Activated T-helper 9 cell treated with anti-CD3 and anti-CD28 coated beads, Interleukin-2, amount 50 U/mL, for 16 hours (primary cell): ENCODE measurements around the gene CACNA1D.

Source experiments
- DNase-seq: peaks from one replicate; pipeline ENCODE4 v3.0.0-alpha.2; 2020; ENCODE audit warnings: low read depth

The CACNA1D gene

DNA sequence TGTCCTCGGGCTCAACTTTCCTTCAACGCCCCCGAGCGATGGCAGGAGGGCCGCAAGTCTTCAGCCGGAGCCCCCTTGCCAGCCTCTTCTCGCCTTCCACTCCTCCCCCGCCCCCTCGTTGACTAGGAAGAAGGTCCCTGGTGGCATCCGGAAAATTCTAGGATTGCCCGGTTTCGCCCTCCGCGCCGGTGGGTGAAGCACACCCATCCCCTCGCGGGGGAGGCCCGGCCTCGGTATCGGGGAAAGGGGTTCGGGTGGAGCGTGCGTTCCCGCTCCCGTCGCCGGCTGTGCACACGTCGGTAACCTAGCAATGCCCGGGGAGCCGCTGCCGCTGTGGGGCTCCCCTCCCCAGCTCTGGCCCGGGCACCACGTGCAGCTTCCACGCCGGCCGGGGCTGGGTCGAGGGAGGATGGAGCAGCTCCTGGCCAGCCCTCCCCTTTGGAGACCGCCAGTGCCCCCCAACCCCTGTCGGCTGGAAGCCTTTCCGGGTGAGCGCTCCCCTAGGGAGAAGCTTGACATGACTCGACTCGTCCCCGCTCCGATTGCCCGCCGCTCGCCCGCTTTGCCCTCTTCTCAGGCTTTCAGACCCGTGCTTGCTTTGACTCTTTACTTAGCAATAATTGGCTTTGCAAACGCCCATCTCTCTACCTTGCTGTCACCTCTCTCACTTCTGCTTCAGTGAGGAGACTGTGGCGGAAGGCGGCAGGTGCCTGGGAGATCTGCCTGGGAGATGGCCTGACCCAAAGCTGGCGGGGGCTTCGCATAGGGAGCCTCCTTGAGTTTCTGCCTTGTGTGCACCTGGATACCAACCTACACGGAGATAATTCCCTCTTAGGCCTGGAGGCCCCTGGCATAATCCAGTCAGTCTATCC, 1.3 kb downstream of the CACNA1D start:
- no peak for DNase-seq

DNA sequence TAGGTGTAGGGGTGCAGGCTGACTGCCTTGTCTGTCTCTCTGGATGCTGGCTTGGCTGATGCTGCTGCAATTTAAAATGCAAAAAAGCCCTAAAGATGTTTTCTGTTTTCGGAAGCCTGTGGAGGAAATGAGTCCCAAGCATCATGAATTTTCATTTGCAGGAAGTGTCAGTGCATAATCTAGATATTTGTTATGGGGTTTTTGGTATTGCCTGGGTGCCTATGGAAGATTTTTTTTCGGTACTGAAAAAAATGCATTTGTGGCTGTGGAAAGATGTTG, 1.9 kb downstream of the CACNA1D start:
- DNase-seq: no peak

DNA sequence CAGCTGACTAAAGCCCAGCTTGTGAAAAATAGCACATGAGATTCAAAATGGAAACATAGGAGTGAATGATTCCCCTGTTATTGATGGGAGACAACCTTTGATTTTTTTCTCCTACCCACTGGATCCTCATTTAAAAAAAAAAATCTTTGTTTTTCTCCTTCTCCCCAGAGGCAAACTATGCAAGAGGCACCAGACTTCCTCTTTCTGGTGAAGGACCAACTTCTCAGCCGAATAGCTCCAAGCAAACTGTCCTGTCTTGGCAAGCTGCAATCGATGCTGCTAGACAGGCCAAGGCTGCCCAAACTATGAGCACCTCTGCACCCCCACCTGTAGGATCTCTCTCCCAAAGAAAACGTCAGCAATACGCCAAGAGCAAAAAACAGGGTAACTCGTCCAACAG, 2.6 kb downstream of the CACNA1D start:
- no peak for DNase-seq

DNA sequence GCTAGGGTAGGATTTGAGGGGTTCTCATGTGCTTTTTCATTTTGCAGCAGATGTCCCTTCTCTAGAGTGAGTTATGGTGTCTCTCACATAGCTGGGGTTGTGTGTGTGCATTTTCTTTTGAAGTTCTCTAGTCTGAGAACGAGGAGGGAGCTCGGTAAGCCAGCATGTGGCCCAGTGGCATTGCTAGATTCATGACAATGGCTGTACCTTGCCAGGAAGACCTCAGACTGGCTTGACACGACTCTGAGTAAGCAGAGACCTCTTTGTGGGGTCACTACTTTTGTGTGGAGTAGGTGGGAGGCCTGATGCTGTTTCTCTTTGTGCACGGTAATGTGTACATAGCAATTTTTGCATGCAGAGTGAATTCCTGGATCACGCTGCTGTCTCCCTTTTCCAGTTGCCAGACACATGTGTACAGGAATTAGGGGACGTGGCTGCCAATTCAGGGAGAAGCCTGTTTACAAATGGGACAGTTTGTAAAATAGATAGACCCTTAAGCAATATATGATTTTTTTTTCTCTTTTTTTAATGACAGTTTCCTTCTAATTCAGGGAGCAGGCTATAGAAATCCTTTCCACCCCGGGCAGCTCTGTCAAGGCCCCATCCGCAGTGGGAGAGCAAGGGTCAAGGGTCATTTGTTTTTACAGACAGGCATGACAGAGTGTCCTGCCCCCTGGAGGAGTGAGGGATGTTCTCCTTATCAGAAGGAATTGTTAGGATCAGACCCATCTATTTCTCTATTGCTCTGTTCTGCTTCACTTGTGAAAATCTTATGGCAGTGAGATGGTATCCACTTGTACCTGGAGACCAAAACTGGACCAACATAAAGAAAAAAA, 4.6 kb downstream of the CACNA1D start:
- DNase-seq: no peak

DNA sequence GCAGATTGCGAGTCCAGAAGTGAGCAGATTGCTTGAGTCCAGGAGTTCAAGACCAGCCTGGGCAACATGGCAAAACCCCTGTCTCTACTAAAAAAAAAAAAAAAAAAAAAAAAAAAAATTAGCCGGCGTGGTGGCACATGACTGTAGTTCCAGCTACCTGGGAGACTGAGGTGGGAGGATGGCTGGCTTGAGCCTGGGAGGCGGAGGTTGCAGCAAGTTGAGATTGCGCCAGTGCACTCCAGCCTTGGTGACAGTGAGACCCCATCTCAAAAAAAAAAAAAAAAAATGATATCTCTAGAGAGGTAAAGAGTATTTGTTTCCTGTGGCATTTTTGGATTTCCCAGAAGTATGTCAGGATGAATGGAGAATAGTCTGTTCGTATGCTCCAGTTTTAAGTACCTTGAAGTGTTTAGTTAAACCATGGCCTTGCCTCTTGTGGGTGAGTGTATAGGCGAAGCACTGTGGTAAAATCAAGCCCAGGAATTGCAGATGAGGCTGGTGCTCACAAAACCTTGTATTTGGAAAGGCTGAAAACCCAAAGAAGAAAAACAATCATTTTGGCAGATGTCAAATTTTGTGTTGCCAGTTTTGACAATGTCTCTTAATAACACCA, 5.9 kb downstream of the CACNA1D start:
- no peak for DNase-seq

DNA sequence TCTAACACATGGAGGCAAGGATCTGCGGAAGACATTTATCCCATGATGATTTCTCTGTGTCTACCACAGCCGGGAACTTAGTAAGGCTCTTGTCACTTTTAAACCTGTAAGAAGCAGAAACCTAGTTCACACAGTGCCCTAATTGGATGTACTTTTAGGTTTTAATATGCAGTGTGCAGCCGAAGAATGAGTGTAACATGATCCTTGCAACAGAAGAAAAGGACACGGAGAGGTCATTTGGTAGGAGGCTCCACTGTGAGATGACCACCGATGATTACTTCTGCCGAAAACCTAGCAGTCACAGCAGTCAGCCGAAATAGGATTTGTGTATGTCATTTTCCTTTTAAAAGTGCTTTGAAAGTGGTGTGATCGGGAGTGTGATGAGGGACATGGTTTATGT, 6.8 kb downstream of the CACNA1D start:
- DNase-seq: no peak

DNA sequence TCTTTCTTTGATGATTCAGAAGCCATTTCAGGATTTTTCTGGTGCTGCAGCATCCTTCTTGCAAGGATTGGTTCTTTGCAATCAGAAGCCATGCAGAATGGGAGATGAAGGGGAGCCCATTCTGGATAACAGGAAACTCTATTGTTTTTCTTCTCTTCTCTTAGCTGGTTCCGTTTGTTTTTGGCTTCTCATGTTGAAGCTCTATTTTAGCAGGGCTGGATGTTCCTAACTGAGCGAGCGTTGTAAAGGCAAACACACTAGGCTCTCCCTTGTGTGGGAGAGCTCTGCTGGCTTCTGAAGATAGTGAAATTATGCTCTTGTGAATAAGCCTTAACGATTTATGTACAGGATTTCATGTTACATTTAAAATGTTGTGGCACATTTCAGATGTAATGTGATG, 8.3 kb downstream of the CACNA1D start:
- no peak for DNase-seq

DNA sequence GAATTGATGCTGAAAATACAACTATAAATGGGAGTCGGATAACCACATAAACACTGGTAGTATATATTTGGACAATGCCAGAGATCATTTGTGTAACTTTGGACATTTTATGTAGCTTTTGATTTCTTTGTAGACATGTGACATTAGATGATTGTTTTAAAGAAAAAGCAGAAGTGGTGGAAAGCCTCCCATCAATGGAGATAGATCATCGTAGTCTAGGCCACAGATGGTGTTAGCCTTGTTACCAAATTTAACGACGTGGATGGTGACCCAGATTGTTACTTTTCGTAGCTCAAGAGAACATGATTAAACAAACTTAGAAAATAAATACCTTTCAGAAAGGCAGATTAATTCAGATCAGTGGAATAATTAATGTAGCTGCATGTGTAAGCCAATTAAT, 8.8 kb downstream of the CACNA1D start:
- no peak for DNase-seq

DNA sequence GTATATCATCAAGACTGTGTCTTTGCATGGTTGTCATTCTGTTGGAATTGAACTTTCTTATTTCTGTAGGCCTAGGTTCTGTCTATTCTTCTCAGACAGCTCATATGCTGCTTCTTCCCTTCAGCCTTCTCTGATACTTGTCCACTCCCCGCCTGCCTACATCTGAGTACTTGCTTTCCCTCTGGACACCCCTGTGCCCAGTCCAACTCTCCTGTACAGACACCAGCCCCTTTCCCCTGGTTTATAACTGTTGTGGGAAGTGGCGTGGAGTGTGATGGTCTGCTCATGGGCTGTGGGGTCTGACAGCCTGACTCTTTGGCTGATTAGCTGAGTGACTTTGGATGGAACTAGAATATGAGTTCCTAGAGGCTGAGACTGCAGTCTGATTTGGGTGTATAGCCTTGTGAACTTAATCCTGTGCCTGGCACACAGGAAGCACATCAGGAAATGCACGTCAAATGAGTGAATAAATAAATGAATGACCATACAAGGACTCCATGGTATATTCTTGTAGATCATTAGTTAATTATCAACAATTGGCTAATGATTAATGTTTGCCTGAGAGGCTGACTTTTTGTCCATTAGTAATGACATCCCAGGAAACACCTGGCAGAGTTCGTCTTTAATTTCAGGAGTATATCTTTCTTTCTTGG, 11.8 kb downstream of the CACNA1D start:
- no peak for DNase-seq

DNA sequence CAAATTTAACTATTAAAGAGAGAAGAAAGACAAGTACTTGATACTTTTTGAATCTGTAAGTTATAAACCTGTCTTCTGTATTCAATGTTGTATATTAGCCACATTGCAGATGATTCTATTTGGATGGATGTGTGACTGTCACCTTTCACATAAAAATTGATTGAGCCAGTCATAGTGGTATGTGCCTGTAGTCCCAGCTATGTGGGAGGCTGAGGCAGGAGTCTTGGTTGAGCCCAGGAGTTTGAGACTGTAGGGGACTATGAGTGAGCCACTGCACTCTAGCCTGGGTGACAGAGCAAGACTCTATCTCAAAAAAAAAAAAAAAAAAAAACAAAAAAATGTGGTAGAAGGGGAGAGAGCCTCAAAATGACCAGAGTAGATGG, 12.3 kb downstream of the CACNA1D start:
- no peak for DNase-seq

DNA sequence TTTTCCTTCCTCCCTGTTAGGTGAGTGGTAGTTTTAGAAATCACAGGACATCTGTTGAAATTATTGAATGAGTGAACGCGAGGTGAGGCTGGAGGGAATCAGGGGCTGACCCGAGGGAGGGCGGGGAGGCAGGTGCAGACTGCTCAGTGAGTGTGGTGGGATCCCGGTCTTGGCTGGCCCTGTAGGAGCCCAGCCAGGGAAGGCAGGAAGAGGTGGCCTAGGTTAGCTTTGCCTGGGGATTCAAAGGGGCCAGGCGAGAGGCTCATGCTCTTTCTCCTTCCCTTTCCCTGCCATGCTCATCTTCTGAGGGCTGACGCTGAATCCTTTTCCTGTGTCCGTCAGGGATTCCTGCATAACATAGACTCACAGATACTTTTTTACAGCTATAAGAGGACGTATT, 15.1 kb downstream of the CACNA1D start:
- no peak for DNase-seq

DNA sequence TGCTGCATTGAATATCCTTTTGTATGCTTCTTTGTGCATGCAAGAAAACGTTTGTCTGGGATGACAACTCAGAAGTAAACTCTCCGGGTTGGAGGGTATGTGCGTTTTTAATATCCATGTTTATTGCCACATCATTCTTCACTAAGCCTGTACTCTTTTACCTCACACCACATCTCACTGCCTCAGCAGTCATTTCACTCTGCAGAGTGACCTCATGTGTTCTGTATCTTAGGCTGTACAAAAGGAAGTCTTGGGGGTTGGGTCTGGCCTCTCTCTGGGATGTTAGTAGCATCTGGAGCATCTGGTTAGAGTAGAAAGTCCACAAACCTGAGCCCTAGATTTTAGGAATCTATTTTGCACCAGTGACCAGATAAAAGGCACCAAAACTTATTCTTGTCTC, 16.1 kb downstream of the CACNA1D start:
- no peak for DNase-seq

DNA sequence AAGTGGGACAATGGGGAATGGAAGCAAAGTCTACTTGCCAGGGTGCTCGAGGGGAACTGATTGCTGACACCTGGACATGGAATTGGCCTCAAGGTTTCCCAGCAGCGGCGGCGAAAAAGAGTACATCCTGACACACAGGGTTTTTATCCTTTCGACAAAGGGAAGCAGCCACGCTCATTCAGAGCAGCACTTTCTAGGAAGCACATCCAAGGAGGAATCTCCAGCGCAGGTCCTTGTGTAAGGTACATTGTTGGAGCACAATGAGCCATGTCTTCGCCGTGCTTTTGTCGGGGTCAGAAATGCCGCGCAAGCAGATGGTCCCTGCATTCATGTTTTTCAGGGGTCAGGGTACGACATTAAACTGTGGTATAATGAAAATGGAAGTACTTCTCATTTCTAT, 16.8 kb downstream of the CACNA1D start:
- DNase-seq: no peak

DNA sequence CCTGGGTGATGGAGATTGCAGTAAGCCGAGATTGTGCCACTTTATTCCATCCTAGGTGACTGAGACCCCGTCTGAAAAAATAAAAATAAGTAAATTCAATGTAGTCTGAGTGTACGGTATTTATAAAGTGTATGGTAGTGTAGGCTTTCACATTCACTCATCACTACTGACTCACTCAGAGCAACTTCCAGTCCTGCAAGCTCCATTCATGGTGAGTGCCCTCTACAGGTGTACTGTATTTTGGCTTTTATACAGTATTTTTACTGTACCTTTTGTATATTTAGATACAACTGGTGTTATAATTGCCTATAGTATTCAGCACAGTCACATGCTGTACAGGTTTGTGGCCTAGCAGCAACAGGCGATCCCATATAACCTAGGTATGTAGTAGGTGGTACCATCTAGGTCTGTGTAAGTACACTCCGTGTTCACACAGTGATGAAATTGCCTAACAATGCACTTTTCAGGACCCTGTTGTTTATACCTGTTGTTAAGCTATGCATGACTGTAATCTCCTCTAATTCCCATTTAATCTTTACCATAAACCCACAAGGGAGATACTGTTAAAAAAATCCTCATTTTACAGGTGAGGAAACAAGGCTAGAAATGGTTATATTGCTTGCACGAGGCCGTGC, 19.3 kb downstream of the CACNA1D start:
- no peak for DNase-seq

DNA sequence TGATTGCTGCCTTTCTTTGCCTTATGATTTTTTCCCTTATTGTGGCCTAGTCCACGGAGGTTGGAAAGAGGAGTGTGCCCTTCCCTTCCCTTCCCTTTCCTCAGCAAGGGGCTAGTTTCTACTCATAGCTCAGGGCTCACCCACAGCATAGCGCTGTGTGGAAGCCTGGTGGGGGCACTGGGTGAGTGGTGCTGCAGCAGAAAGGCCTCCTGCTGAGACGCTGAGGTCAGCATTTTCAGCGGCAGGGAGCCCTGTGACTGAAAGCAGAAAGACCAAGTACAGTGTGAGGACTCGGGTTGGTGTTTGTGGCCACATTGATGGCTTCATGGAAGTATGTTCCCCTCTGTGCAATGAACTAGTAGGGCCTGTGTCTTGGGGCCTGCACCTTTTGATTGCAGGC, 21.9 kb downstream of the CACNA1D start:
- DNase-seq: no peak

DNA sequence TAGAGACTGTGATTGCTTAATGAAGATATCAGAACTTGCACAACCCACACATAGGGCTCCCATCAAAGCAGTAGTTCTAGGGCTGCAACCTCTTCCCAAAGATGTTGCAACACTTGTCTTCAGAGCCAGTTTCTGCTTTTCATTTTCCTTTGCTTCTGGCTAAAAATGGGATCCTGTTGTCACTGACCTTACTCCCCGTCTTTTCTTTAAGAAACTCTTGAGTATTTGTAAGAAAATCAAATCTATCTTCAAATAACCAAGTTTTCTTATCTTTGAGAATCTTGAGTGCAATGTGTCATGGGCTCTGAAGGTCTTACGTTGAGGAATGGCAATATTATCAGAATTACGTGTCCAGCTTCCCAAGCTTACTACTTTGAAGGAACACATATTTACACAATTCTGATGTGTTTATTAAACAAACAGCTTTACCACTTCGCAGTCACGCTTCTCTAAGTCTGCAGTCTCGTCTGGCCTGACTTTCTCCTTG, 24.1 kb downstream of the CACNA1D start:
- no peak for DNase-seq

DNA sequence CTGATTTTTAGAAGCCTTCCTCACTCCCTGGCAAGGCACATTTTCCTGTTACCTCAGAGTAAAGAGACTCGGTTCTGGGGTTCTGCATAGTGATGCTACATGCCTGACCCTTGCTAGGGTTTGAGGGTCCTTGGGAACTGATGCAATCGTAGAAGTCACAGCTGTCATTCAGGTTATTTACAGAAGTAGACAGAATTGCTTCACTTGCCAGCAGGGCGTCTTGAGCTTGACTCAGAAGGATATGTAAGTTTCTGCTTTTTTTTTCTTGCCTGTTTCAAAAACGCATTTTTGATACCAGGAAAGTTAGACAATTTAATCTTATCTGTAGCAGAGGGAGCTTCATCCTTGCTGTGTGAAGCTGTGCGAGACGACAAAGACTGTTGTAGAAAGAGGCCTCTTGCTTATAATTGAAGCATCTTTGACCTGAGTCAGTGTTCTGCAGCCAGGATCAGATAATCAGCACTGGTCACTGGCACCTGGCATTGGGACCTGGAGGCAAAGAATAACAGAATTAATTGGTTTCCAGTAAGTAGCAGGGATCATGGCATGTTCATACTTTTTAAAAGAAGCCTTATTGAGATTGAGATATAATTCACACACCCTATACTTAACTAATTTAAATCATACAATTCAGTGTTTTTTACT, 24.8 kb downstream of the CACNA1D start:
- no peak for DNase-seq

DNA sequence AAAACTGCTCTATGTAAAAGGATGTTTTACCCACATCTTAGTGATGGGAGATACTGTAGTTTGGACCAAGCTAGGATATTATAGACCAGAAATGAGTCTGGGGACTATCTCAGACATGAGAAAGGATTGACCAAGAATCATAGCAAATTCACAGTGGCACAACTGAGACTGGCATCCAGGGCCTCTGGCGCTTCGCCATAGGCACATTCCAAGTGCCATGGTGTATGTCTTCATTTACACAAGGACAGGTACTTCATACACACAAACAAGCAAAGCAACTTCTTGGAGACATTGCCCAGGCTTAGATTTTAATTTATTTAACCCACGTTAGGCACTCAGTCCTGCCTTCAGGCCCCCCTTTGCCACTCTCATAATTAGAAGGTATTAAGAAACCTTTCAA, 28.9 kb downstream of the CACNA1D start:
- DNase-seq: no peak

DNA sequence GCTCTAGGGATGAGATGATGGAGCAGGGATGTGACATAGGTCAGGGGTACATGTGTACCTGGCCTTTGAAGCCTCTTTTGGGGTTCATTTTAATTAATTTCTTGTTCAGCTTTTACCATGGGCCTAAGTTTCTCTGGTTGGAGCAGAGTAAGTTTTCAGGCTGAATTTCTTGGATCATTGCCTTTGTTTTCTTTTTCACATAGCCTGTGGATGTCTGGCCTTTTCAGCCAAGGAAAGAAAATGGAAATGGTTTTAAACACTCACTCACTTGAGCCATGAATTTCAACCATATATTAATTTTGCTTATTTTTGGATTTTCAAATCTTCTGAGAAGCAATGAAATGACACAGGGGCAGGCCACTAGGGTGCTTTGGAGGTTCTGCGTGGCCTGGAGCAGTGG, 30.2 kb downstream of the CACNA1D start:
- DNase-seq: no peak

DNA sequence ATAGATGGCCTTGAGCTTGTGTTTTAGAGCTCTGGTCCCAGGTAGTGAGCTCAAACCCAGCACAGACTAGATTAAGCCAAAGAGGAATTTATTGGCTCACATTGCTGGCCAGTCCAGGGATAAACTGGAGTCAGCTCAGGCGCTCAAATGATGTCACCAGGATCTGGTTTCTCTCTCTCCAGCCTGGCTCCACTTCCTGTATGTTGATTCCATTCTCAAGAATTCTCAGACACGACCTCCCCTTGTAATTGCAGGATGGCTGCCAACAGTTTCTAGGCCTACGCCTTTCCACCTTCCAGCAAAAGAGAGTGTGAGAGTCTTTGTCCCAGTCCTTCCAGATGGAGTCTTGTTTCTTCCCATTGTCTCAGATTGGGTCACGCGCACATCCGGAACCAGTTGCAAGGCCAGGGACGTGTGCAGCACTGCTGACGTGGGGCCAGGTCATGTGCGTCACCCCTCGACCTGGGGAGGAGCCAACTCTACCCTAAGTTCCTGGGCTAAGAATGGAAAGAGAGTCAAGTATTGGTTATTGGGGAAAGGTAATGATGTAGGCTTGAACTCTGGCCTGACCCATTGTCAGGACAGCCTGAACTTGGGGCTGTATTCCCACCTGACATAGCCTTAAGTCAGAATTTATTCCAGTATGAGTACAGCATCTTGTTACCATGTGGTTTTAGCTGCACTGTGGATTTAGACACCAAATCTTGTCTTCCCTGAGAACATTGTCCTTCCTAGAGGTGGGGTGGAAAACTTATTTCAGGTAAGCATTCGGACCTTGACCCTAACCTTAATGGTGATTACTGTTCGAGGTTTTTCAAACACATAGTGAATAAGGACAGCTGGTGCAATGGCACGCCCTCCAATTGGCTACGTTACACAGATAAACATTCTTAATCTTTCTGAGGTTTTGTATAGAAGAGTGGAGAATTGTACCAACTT, 31.6 kb downstream of the CACNA1D start:
- no peak for DNase-seq

DNA sequence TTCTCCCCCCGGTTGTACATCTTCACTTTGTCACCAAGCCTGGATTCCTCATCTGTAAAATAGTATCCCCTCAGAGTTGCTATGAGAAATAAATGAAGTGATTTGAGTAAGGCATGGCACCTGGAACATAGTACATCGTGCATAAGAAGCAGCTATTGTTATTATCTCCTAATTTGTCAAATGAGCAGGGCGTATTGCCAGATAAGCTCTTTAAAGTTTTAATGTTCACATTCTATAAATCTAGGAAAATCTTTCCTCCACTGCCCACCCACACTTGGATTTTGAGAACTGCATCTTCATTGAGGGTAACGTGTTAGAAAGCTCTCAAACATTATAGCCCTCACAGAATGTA, 32.3 kb downstream of the CACNA1D start:
- no peak for DNase-seq
